ENCODE results near the gene SLC4A9. TPM values are rescaled to one million over a fixed set of nuclear protein-coding genes. Genes with fewer than 3 reads are reported as not detected.

SLC4A9 gene
- total RNA-seq, 2 experiments from 2014 or later, result 0.26 TPM; not detected in 1

- intact Hi-C loops (cut with micrococcal nuclease), result loop anchor here (1.0 kb wide), 1 partner anchor 18 kb away; the partner anchor contains the start of gene ANKHD1
- H3K9me3 Mint-ChIP-seq, result peaks cover 2% of the 10 kb centered on the region
- H3K4me1 Mint-ChIP-seq (ENCODE audit: low read depth), result peaks cover 15% of the 10 kb centered on the region
- H3K27me3 Mint-ChIP-seq, result no peaks in the 10 kb centered on the region
- DNase-seq, result no peak
- no peak overlapping the region for H3K27ac Mint-ChIP-seq
- H3K4me3 Mint-ChIP-seq, result no peak overlapping the region
- CTCF ChIA-PET, result interaction anchor here (1.0 to 2.5 kb wide), 2 partner anchors 10 to 337 kb away, joined by 4 to 14 read pairs; no protein-coding TSS in a partner anchor
- POLR2A ChIA-PET, result interaction anchor here (0.9 kb wide), 1 partner anchor 10 kb away, joined by 3 read pairs; no protein-coding TSS in a partner anchor
- H3K36me3 Mint-ChIP-seq, result no peaks in the 10 kb centered on the region
These were observed 22.9 kb downstream of the SLC4A9 start for GRCh38 chr5:140382866-140383265.

GRCh38 chr5:140383300-140383699, 23.3 kb downstream of the SLC4A9 start:
- Mint-ChIP-seq H3K27me3 (no peaks in the 10 kb centered on the region), H3K4me1 (ENCODE audit: low read depth) (peaks cover 15% of the 10 kb centered on the region), H3K27ac (no peak overlapping the region), H3K36me3 (no peaks in the 10 kb centered on the region), H3K4me3 (no peak overlapping the region), H3K9me3 (peaks cover 2% of the 10 kb centered on the region)
- DNase-seq, result no peak
- ChIA-PET POLR2A (no interaction called here), CTCF (interaction anchor here (3.0 kb wide), 1 partner anchor 11 kb away, joined by 12 read pairs; no protein-coding TSS in a partner anchor)
- intact Hi-C loops (cut with micrococcal nuclease), result no loop called here

GRCh38 chr5:140388052-140388451, 28.1 kb downstream of the SLC4A9 start:
- H3K4me3 Mint-ChIP-seq, result no peak overlapping the region
- intact Hi-C loops (cut with micrococcal nuclease), result no loop called here
- H3K27ac Mint-ChIP-seq, result no peak overlapping the region
- no peaks in the 10 kb centered on the region for H3K36me3 Mint-ChIP-seq
- H3K27me3 Mint-ChIP-seq, result no peaks in the 10 kb centered on the region
- ChIA-PET CTCF (interaction anchor here (1.1 to 1.9 kb wide), 3 partner anchors 15 to 148 kb away, joined by 3 to 10 read pairs (median 5); no protein-coding TSS in a partner anchor), POLR2A (interaction anchor here (0.5 to 1.9 kb wide), 2 partner anchors 13 to 110 kb away, joined by 3 to 8 read pairs; partner anchors contain the start of gene ANKHD1)
- H3K9me3 Mint-ChIP-seq, result no peaks in the 10 kb centered on the region
- DNase-seq, result no peak
- H3K4me1 Mint-ChIP-seq (ENCODE audit: low read depth), result peaks cover 3% of the 10 kb centered on the region

GRCh38 chr5:140391312-140391711, 31.3 kb downstream of the SLC4A9 start:
- intact Hi-C loops (cut with micrococcal nuclease), result no loop called here
- Mint-ChIP-seq H3K27ac (no peak overlapping the region), H3K9me3 (no peaks in the 10 kb centered on the region), H3K27me3 (no peaks in the 10 kb centered on the region), H3K4me1 (ENCODE audit: low read depth) (no peaks in the 10 kb centered on the region), H3K4me3 (no peak overlapping the region), H3K36me3 (no peaks in the 10 kb centered on the region)
- ChIA-PET CTCF (interaction anchor here (0.7 kb wide), 1 partner anchor 18 kb away, joined by 3 read pairs; no protein-coding TSS in a partner anchor), POLR2A (no interaction called here)
- no peak for DNase-seq

- no peaks in the 10 kb centered on the region for H3K27me3 Mint-ChIP-seq
- no peak for DNase-seq
These were observed 31.7 kb downstream of the SLC4A9 start for GRCh38 chr5:140391732-140392131.

GRCh38 chr5:140393738-140394137, 33.7 kb downstream of the SLC4A9 start:
- no peaks in the 10 kb centered on the region for H3K9me3 Mint-ChIP-seq
- H3K36me3 Mint-ChIP-seq, result no peaks in the 10 kb centered on the region
- H3K27ac Mint-ChIP-seq, result no peak overlapping the region
- ChIA-PET POLR2A (no interaction called here), CTCF (interaction anchor here (0.9 to 2.2 kb wide), 3 partner anchors 13 to 242 kb away, joined by 3 to 5 read pairs (median 3); no protein-coding TSS in a partner anchor)
- no peak for DNase-seq
- no peaks in the 10 kb centered on the region for H3K4me1 Mint-ChIP-seq (ENCODE audit: low read depth)
- no peak overlapping the region for H3K4me3 Mint-ChIP-seq
- no peaks in the 10 kb centered on the region for H3K27me3 Mint-ChIP-seq
- intact Hi-C loops (cut with micrococcal nuclease), result no loop called here

More at GRCh38 chr5:140391732-140392131, 31.7 kb downstream of the SLC4A9 start:
- ChIA-PET POLR2A (no interaction called here), CTCF (interaction anchor here (0.7 kb wide), 1 partner anchor 18 kb away, joined by 3 read pairs; no protein-coding TSS in a partner anchor)
- Mint-ChIP-seq H3K36me3 (no peaks in the 10 kb centered on the region), H3K4me1 (ENCODE audit: low read depth) (no peaks in the 10 kb centered on the region), H3K27ac (no peak overlapping the region), H3K9me3 (no peaks in the 10 kb centered on the region), H3K4me3 (no peak overlapping the region)
- intact Hi-C loops (cut with micrococcal nuclease), result no loop called here

GRCh38 chr5:140398379-140398811, 38.4 kb downstream of the SLC4A9 start:
- peaks cover 7% of the 10 kb centered on the region for H3K36me3 Mint-ChIP-seq
- CTCF ChIA-PET, result no interaction called here
- POLR2A ChIA-PET, result no interaction called here
- no peaks in the 10 kb centered on the region for H3K27me3 Mint-ChIP-seq
- H3K4me3 Mint-ChIP-seq, result no peak overlapping the region
- intact Hi-C loops (cut with micrococcal nuclease), result no loop called here
- H3K27ac Mint-ChIP-seq, result no peak overlapping the region
- H3K4me1 Mint-ChIP-seq (ENCODE audit: low read depth), result peaks cover 12% of the 10 kb centered on the region
- DNase-seq, result no peak
- H3K9me3 Mint-ChIP-seq, result no peaks in the 10 kb centered on the region

GRCh38 chr5:140399979-140400729, 40.2 kb downstream of the SLC4A9 start:
- CTCF ChIA-PET, result interaction anchor here (1.0 to 2.8 kb wide), 5 partner anchors 27 to 293 kb away, joined by 3 to 12 read pairs (median 5); no protein-coding TSS in a partner anchor
- H3K27ac Mint-ChIP-seq, result no peak overlapping the region
- H3K27me3 Mint-ChIP-seq, result no peaks in the 10 kb centered on the region
- no peaks in the 10 kb centered on the region for H3K9me3 Mint-ChIP-seq
- peak; percentile 14 for DNase-seq
- H3K36me3 Mint-ChIP-seq, result peaks cover 11% of the 10 kb centered on the region
- intact Hi-C loops (cut with micrococcal nuclease), result loop anchor here (2.0 kb wide), 5 partner anchors 21 to 301 kb away; partner anchors contain the start of genes SRA1 and ZMAT2
- H3K4me1 Mint-ChIP-seq (ENCODE audit: low read depth), result peaks cover 25% of the 10 kb centered on the region
- no peak overlapping the region for H3K4me3 Mint-ChIP-seq
- POLR2A ChIA-PET, result interaction anchor here (0.7 to 2.6 kb wide), 8 partner anchors 9 to 326 kb away, joined by 3 to 15 read pairs (median 4); partner anchors contain the start of genes HARS1, HARS2, IK and NDUFA2

- DNase-seq, result peak; percentile 92
- ChIA-PET CTCF (interaction anchor here (0.6 to 2.8 kb wide), 10 partner anchors 28 to 1218 kb away, joined by 3 to 12 read pairs (median 4); partner anchors contain the start of genes DIAPH1 and EIF4EBP3), POLR2A (interaction anchor here (0.7 to 2.6 kb wide), 13 partner anchors 8 to 325 kb away, joined by 3 to 15 read pairs (median 4); partner anchors contain the start of genes EIF4EBP3, HARS1, HARS2 and IK)
- H3K9me3 Mint-ChIP-seq, result no peaks in the 10 kb centered on the region
- peaks cover 13% of the 10 kb centered on the region for H3K36me3 Mint-ChIP-seq
- H3K27ac Mint-ChIP-seq, result no peak overlapping the region
- H3K4me1 Mint-ChIP-seq (ENCODE audit: low read depth), result peaks cover 27% of the 10 kb centered on the region
- intact Hi-C loops (cut with micrococcal nuclease), result loop anchor here (1.0 to 2.0 kb wide), 13 partner anchors 19 to 310 kb away; partner anchors contain the start of genes APBB3, HARS1, HARS2 and PFDN1
- H3K27me3 Mint-ChIP-seq, result no peaks in the 10 kb centered on the region
- no peak overlapping the region for H3K4me3 Mint-ChIP-seq
These were observed 40.9 kb downstream of the SLC4A9 start for GRCh38 chr5:140400730-140401361.

GRCh38 chr5:140401362-140402257, 41.6 kb downstream of the SLC4A9 start, which contains the start of gene ANKHD1:
TSS of gene ANKHD1 (plus strand) at chr5:140401833. CDS start at chr5:140401968, 135 bp downstream.
- intact Hi-C loops (cut with micrococcal nuclease), result loop anchor here (1.0 to 2.0 kb wide), 13 partner anchors 19 to 310 kb away; partner anchors contain the start of genes APBB3, HARS1, HARS2 and PFDN1
- DNase-seq, result peak; percentile 99
- Mint-ChIP-seq H3K4me1 (ENCODE audit: low read depth) (peaks cover 31% of the 10 kb centered on the region), H3K27ac (no peak within 1 kb of the TSS), H3K9me3 (no peaks in the 10 kb centered on the region), H3K36me3 (peaks cover 15% of the 10 kb centered on the region), H3K27me3 (no peaks in the 10 kb centered on the region), H3K4me3 (no peak within 1 kb of the TSS)
- POLR2A ChIA-PET, result interaction anchor here (0.6 to 2.6 kb wide), 17 partner anchors 7 to 928 kb away, joined by 3 to 15 read pairs (median 4); partner anchors contain the start of genes EIF4EBP3, HARS1, HARS2 and IK
- CTCF ChIA-PET, result interaction anchor here (0.6 to 2.8 kb wide), 12 partner anchors 29 to 1217 kb away, joined by 3 to 12 read pairs (median 4); partner anchors contain the start of genes DIAPH1, EIF4EBP3 and HBEGF
